GM19468 (cell line): ENCODE results near the gene SSMEM1.
A peak's percentile ranks its signal among the peaks of the same experiment; 100 is the strongest.
"Not testable (repeated sequence)": the region's sequence is repeated elsewhere in the genome, so short reads cannot be mapped to it uniquely, and the experiment has no call there.

Experiments
- ATAC-seq: cut with Tn5 transposase; IDR thresholded peaks from one replicate; pipeline ENCODE4 v1.9.1; 2021; ENCODE audit warnings: mild to moderate bottlenecking, moderate library complexity, moderate number of reproducible peaks; ENCODE audit not compliant: unreplicated experiment; ENCODE audit errors: extremely low read depth

SSMEM1 gene

GRCh38 chr7:130210181-130210935 is 2.7 kb downstream of the SSMEM1 start:
- no peak for ATAC-seq

DNA sequence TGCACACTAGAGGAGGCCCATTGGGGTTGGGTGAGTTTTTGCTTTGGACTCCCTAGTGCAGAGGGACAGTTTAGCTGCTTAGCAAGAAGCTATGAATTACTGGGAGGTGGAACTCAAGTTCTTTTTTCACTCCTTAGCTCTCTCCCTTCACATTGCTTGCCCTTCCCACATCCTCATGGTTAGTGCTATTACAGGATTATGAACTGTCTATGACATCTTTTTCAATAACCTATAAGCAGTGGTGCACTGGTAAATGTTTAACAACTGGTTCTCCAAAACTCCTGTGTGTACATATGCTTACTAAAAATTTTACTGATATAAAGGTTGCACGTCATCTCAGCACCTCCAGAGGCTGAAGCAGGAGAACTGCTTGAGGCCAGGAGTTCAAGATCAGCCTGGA is 6.2 kb downstream of the SSMEM1 start:
- ATAC-seq: no peak

DNA sequence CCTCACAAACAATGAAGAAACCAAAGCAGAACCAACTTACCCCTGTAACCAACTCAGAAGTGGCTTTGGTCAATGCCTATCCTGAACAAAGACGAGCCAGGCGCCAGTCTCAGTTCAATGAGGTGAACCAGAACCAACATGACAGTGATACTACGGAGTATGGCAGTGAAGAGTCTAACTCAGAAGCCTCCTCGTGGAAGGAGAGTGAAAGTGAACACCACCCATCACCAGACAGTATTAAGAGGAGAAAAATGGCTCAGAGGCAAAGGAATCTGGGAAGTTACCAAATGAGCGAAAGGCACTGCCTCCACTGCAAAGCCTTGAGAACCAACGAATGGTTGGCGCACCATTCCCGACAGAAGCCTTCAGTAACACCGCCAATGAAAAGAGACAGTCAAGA is 8.4 kb downstream of the SSMEM1 start:
- ATAC-seq: no peak

DNA sequence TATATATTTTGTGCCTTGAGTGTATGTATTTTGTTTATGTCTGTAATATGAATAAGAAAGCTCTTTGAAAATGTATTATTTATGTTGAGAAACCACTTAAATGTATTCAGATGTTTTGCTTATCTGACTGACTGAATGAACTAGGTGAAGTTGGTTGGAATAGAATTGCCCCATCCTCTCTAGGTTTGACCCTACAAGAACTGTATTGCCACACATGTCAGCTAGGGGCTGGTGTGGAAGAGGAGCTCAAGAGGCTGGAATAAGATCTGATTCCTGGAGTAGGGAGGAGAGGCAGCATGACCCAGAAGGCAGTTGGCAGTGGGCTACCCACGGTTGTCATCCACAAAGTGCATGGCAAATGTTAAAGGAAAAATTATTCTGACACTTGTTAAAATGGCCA is 9.1 kb downstream of the SSMEM1 start:
- no peak for ATAC-seq

GRCh38 chr7:130218806-130219620 is 11.4 kb downstream of the SSMEM1 start:
- ATAC-seq: no peak

DNA sequence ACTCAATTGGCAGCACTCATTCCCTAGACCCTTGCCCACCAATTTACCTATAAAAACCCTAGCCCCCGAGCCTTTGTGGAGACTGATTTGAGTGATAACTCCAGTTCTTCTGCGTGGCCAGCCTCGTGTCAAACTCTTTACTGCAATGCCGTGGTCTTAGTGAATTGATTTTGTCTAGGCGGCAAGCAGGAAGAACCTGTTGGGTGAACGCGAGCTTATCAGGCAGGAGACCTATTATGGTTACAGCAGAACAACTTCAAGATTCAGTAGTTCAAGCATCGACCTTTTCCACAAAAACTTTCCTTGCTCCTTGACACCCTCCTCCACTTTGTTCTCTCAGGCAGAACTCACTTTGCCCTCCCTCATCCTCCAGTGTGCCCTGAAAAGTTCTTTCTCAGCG is 12.2 kb downstream of the SSMEM1 start:
- ATAC-seq: no peak

DNA sequence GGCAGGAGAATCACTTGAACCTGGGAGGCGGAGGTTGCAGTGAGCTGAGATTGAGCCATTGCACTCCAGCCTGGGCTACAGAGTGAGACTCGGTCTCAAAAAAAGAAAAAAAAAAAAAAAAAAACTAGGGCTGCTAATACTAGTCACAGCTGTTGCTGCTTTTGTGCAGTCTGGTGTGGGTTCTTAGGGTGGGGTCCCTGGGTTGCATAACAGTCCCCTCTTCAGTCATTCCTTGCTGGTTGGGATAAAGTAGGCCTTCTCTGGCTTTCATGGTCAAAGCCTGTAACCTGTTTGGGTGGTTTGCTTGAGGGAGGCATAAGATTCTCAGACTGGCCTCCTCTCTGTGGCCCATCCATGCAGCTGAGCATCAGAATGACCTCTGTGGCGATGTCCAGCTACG is 14.1 kb downstream of the SSMEM1 start:
- no peak for ATAC-seq

- ATAC-seq: no peak
Observed at GRCh38 chr7:130223646-130224045, 16.0 kb downstream of the SSMEM1 start.

GRCh38 chr7:130224210-130224609 is 16.6 kb downstream of the SSMEM1 start:
- no peak for ATAC-seq

DNA sequence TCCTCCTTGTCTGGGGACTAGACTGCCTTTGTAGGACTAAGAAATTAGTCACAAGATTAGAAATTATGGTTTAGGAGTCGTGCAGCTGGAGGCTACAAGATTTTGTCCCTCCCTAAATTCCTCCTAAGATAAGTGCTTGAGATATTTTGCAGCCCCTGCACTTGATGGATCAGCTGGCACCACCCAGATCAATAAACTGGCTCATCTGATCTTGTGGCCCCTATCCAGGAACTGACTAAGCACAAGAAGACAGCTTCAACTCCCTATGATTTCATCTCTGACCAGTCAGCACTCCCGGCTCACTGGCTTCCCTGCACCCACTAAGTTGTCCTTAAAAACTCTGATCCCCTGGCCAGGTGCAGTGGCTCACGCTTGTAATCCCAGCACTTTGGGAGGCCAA is 17.3 kb downstream of the SSMEM1 start:
- not testable (repeated sequence) for ATAC-seq

GRCh38 chr7:130226333-130226732 is 18.7 kb downstream of the SSMEM1 start:
- no peak for ATAC-seq

GRCh38 chr7:130227883-130228575 is 20.4 kb downstream of the SSMEM1 start:
- no peak for ATAC-seq

GRCh38 chr7:130228840-130229502 is 21.3 kb downstream of the SSMEM1 start:
- ATAC-seq: no peak

DNA sequence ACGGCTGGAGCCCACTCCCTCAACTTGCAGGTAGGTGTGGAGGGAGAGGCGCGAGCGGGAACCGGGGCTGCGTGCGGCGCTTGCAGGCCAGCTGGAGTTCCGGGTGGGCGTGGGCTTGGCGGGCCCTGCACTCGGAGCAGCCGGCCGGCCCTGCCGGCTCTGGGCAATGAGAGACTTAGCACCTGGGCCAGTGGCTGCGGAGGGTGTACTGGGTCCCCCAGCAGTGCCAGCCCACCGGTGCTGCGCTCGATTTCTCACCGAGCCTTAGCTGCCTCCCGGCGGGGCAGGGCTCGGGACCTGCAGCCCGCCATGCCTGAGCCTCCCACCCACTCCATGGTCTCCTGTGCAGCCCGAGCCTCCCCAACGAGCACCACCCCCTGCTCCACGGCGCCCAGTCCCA is 22.3 kb downstream of the SSMEM1 start:
- not testable (repeated sequence) for ATAC-seq

- ATAC-seq: no peak
Observed at GRCh38 chr7:130231792-130232191, 24.1 kb downstream of the SSMEM1 start.

DNA sequence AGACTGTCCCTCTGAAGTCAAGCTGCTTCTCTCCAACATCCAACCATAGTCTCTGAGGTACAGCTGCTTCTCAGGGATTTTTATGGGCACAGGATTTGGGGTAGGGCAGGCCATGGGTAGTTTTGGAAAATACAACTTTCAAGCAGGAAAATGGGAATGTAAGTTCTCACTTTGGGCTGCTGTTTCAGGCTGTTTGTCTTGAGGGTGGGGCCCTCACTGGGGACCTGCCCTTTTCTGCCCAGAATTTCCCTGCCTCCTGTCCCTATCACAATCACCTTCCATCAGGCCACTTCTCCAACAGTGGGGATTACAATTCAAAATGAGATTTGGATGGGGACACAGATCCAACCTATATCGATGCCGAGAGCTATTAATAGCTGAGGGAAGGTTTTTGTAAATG is 24.5 kb downstream of the SSMEM1 start:
- no peak for ATAC-seq

- ATAC-seq: no peak
Observed at GRCh38 chr7:130234078-130234477, 26.4 kb downstream of the SSMEM1 start.

- not testable (repeated sequence) for ATAC-seq
Observed at GRCh38 chr7:130236361-130236760, 28.7 kb downstream of the SSMEM1 start.

GRCh38 chr7:130240240-130240639 is 32.6 kb downstream of the SSMEM1 start:
- ATAC-seq: no peak

DNA sequence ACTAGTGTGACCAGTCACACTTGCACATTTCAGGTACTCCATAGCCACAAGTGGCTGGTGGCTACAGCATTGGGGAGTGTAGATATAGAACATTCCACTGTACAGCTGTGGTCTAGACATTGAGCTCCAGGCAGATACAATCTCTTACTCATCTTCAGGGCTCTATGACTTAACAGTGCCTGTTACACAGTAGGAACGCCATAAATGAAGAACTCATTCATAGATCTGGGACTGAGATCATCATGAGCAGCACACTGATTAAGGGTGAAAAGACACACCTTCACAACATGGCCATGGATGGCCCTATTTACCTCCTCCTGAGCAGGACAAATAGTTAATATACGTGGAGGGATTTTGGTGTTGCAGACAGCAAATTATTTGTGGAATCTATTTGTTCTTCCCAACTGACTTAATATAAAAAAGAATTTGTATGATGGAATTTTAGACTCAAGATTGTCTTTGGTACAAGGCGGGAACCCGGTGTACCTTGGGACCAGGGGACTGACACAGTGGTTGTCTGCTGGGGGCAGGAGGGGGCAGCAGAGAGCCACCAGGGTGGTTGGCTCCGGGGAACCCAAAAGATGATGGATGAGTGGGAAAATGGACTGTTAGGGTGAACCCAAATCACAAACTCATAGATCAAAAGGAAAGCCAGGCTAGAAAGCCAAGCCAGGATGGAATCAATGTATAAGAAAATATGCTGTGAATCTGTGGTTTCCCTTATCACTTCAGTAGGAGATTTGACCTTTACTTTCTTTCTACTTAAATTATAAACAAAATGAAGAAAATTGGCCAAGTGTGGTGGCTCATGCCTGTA is 34.7 kb downstream of the SSMEM1 start:
- peak; percentile 32 for ATAC-seq
